ENCODE data around the gene TESK2. TPM values are rescaled to one million over a fixed set of nuclear protein-coding genes. Genes with fewer than 3 reads are reported as not detected.
A peak's percentile ranks its signal among the peaks of the same experiment; 100 is the strongest.

The TESK2 gene, protein sequence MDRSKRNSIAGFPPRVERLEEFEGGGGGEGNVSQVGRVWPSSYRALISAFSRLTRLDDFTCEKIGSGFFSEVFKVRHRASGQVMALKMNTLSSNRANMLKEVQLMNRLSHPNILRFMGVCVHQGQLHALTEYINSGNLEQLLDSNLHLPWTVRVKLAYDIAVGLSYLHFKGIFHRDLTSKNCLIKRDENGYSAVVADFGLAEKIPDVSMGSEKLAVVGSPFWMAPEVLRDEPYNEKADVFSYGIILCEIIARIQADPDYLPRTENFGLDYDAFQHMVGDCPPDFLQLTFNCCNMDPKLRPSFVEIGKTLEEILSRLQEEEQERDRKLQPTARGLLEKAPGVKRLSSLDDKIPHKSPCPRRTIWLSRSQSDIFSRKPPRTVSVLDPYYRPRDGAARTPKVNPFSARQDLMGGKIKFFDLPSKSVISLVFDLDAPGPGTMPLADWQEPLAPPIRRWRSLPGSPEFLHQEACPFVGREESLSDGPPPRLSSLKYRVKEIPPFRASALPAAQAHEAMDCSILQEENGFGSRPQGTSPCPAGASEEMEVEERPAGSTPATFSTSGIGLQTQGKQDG
- 3.1 TPM for polyA plus RNA-seq (2013, experiment 1 of 2)
- polyA plus RNA-seq (2013, experiment 2 of 2): 3.3 TPM

DNA sequence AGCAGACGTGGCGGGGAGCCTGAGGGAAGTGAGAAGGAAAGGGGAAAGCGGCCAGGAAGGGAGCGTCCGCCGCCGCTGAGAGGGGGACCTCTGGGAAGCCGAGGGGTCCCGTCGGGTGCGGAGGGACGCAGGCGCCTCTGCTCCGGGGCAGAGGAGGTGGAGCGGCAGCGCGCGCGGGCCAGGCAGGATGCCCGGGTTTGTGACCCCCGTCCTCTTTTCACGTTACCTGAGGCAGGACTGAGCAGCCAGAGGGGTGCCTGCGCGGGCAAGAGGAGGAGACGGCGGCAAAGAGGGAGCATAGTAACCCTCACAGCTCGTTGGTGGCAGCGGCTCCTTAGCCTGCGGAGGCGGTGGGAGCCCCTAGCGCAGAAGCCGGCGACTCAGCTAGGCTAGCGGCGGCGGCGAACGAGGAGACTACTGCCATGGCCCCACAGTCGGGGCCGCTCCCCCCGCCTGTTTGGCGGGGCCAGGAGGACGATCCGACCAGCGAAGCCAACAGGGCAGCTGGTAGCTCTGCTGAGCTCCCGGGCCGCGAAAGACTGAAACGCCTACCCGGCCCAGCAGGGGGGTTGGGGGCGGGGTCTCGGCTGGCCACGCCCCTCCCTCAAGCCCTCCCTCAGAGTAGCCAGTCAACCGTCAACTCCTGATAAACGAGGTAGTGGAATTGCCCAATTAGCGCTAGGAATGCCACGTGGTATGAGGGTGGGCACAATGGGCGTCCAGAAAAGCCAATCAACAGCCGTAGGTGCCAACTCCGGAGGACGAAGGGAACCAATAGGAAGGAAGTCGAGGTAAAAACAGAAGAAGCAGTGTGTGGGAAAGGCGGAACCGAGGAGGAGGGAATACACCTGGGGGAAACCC lies at the start of gene TESK2:
Gene TESK2, minus strand, starts transcription at position 538 of the 861 bp plus-strand sequence. CDS start 33,378 bp downstream, outside the sequence.
- Histone ChIP-seq H2BK120ac (ENCODE audit: low read depth, low read length) (no peak within 1 kb of the TSS), H3K27me3 (ENCODE audit: insufficient read depth, low read length, poor library complexity) (no peaks in the 10 kb centered on the region), H2BK15ac (replicated peaks; ENCODE audit: low read depth) (no peak within 1 kb of the TSS), H3K56ac (ENCODE audit: low read length) (peak within 1 kb of the TSS; percentile 82), H3K27ac (ENCODE audit: low read depth, low read length) (peak within 1 kb of the TSS; percentile 34), H3K18ac (ENCODE audit: low read length) (peak within 1 kb of the TSS; percentile 29), H3K4me2 (ENCODE audit: low read length) (peak within 1 kb of the TSS; percentile 52), H3K79me2 (ENCODE audit: control insufficient read depth, insufficient read depth, low read length) (no peaks in the 10 kb centered on the region), H2BK5ac (ENCODE audit: low read length) (no peak within 1 kb of the TSS), H4K5ac (ENCODE audit: low read length) (no peak within 1 kb of the TSS), H3K9ac (ENCODE audit: low read length) (peak within 1 kb of the TSS; percentile 70), H3K4me1 (ENCODE audit: control insufficient read depth, low read depth, low read length) (no peaks in the 10 kb centered on the region), H4K8ac (ENCODE audit: low read depth, low read length) (no peak within 1 kb of the TSS), H2AK5ac (ENCODE audit: low read length) (no peak within 1 kb of the TSS), H3K4me3 (ENCODE audit: low read length) (peak within 1 kb of the TSS; percentile 17), H3K36me3 (ENCODE audit: control insufficient read depth, insufficient read depth, low read length) (no peaks in the 10 kb centered on the region), H3K79me1 (ENCODE audit: low read length) (no peaks in the 10 kb centered on the region), H3K23ac (ENCODE audit: low read length) (no peak within 1 kb of the TSS), H3K4ac (ENCODE audit: low read depth, low read length) (no peak within 1 kb of the TSS)
- peak; percentile 100 for DNase-seq
- WGBS (ENCODE audit: extremely low coverage, insufficient coverage, low lambda C conversion rate): no CpG with 5 or more reads among the region's 64 CpGs

DNA sequence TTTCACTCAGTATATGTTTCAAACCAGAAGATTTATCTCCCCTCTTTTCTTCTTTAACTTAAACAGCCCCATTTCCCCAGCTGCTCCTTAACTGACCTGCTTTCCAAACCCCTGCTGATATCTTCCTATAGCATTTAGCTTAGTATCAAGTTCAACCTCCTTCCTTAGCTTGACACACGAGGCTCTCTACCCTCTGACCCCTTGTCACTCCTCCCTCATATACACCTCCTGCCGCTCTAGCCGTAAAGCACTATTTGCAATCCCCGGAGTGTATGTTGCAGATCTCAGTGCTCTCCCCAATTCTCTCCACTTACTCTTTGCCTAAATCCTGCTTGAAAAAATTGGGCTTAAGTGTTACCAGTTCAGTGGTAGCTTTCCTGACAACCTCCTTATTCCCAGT lies 45.9 kb upstream of the TESK2 start:
- no peaks in the 10 kb centered on the region for H3K27me3 ChIP-seq (ENCODE audit: insufficient read depth, low read length, poor library complexity)

DNA sequence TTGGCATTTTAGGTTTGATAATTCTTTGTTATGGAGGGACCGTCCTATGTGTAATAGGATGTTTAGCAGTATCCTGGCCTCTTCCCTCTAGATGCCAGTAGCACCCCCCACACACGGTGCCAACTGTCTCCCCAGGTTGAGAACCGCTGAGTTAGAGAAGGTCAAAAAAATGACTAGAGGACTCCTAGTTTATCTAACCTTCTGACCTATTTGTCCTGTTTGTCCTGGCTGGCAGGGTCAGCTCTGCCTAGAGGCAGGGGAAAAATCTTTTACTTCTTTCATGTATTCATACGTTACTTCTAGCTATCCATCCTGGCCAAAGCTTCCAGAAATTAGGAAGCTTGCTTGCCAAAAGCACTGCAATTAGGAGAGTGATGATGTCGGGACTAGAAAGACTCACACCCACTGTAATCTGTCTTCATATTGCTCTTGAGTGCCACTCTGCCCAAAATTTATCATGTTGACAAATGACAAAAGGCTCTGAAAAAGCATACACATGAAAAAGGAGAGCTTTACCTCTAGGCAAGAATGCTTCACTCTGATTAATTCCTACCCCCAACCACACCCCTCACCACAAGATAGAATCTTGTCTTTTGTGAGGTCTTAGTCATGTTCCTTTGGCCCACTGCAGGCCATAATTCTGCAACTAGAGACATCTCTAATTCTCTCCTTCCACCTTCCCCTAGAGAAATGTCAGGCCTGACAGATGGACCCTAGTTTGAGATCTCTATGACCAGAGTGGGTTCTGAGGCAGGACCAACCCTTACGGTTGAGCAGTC lies 45.2 kb upstream of the TESK2 start:
- no peak overlapping the region for H3K9ac ChIP-seq (ENCODE audit: low read length)
- H3K4me2 ChIP-seq (ENCODE audit: low read length): no peak overlapping the region
- H2BK120ac ChIP-seq (ENCODE audit: low read depth, low read length): no peak overlapping the region
- H2AK5ac ChIP-seq (ENCODE audit: low read length): no peak overlapping the region
- no peaks in the 10 kb centered on the region for H3K27me3 ChIP-seq (ENCODE audit: insufficient read depth, low read length, poor library complexity)
- no peaks in the 10 kb centered on the region for H3K79me1 ChIP-seq (ENCODE audit: low read length)
- H3K4me3 ChIP-seq (ENCODE audit: low read length): no peak overlapping the region
- H3K4ac ChIP-seq (ENCODE audit: low read depth, low read length): no peak overlapping the region
- no peak overlapping the region for H2BK15ac ChIP-seq (replicated peaks; ENCODE audit: low read depth)
- H3K23ac ChIP-seq (ENCODE audit: low read length): no peak overlapping the region
- H3K56ac ChIP-seq (ENCODE audit: low read length): no peak overlapping the region
- no peak overlapping the region for H3K18ac ChIP-seq (ENCODE audit: low read length)
- no peak overlapping the region for H4K5ac ChIP-seq (ENCODE audit: low read length)
- H2BK5ac ChIP-seq (ENCODE audit: low read length): no peak overlapping the region
- H4K8ac ChIP-seq (ENCODE audit: low read depth, low read length): no peak overlapping the region
- no peaks in the 10 kb centered on the region for H3K79me2 ChIP-seq (ENCODE audit: control insufficient read depth, insufficient read depth, low read length)
- H3K36me3 ChIP-seq (ENCODE audit: control insufficient read depth, insufficient read depth, low read length): no peaks in the 10 kb centered on the region
- DNase-seq: no peak
- WGBS (ENCODE audit: extremely low coverage, insufficient coverage, low lambda C conversion rate): no CpG with 5 or more reads among the region's 6 CpGs
- no peak overlapping the region for H3K27ac ChIP-seq (ENCODE audit: low read depth, low read length)
- H3K4me1 ChIP-seq (ENCODE audit: control insufficient read depth, low read depth, low read length): no peaks in the 10 kb centered on the region

More for the DNA sequence above, 45.9 kb upstream of the TESK2 start:
- H2AK5ac ChIP-seq (ENCODE audit: low read length): no peak overlapping the region
- H2BK5ac ChIP-seq (ENCODE audit: low read length): no peak overlapping the region
- H3K9ac ChIP-seq (ENCODE audit: low read length): no peak overlapping the region
- no peak overlapping the region for H4K8ac ChIP-seq (ENCODE audit: low read depth, low read length)
- no peak overlapping the region for H3K23ac ChIP-seq (ENCODE audit: low read length)
- no peaks in the 10 kb centered on the region for H3K79me2 ChIP-seq (ENCODE audit: control insufficient read depth, insufficient read depth, low read length)
- no CpG with 5 or more reads among the region's 4 CpGs for WGBS (ENCODE audit: extremely low coverage, insufficient coverage, low lambda C conversion rate)
- no peak overlapping the region for H3K18ac ChIP-seq (ENCODE audit: low read length)
- no peak overlapping the region for H3K4me2 ChIP-seq (ENCODE audit: low read length)
- no peak overlapping the region for H3K56ac ChIP-seq (ENCODE audit: low read length)
- H3K4me1 ChIP-seq (ENCODE audit: control insufficient read depth, low read depth, low read length): no peaks in the 10 kb centered on the region
- no peak overlapping the region for H3K27ac ChIP-seq (ENCODE audit: low read depth, low read length)
- H2BK120ac ChIP-seq (ENCODE audit: low read depth, low read length): no peak overlapping the region
- no peak for DNase-seq
- H2BK15ac ChIP-seq (replicated peaks; ENCODE audit: low read depth): no peak overlapping the region
- no peak overlapping the region for H3K4ac ChIP-seq (ENCODE audit: low read depth, low read length)
- no peaks in the 10 kb centered on the region for H3K79me1 ChIP-seq (ENCODE audit: low read length)
- no peaks in the 10 kb centered on the region for H3K36me3 ChIP-seq (ENCODE audit: control insufficient read depth, insufficient read depth, low read length)
- H3K4me3 ChIP-seq (ENCODE audit: low read length): no peak overlapping the region
- H4K5ac ChIP-seq (ENCODE audit: low read length): no peak overlapping the region

GRCh38 chr1:45531873-45532272 lies 40.9 kb upstream of the TESK2 start:
- no peak overlapping the region for H3K4me2 ChIP-seq (ENCODE audit: low read length)
- H3K27ac ChIP-seq (ENCODE audit: low read depth, low read length): no peak overlapping the region
- H3K9ac ChIP-seq (ENCODE audit: low read length): no peak overlapping the region
- no peak overlapping the region for H3K23ac ChIP-seq (ENCODE audit: low read length)
- no peaks in the 10 kb centered on the region for H3K36me3 ChIP-seq (ENCODE audit: control insufficient read depth, insufficient read depth, low read length)
- H3K79me2 ChIP-seq (ENCODE audit: control insufficient read depth, insufficient read depth, low read length): no peaks in the 10 kb centered on the region
- H3K27me3 ChIP-seq (ENCODE audit: insufficient read depth, low read length, poor library complexity): no peaks in the 10 kb centered on the region
- H2AK5ac ChIP-seq (ENCODE audit: low read length): no peak overlapping the region
- H3K79me1 ChIP-seq (ENCODE audit: low read length): no peaks in the 10 kb centered on the region
- H2BK15ac ChIP-seq (replicated peaks; ENCODE audit: low read depth): no peak overlapping the region
- no peak overlapping the region for H3K56ac ChIP-seq (ENCODE audit: low read length)
- no peak overlapping the region for H3K4me3 ChIP-seq (ENCODE audit: low read length)
- no peaks in the 10 kb centered on the region for H3K4me1 ChIP-seq (ENCODE audit: control insufficient read depth, low read depth, low read length)
- no peak for DNase-seq
- no peak overlapping the region for H2BK5ac ChIP-seq (ENCODE audit: low read length)
- no peak overlapping the region for H4K8ac ChIP-seq (ENCODE audit: low read depth, low read length)
- no peak overlapping the region for H2BK120ac ChIP-seq (ENCODE audit: low read depth, low read length)
- H3K18ac ChIP-seq (ENCODE audit: low read length): no peak overlapping the region
- WGBS (ENCODE audit: extremely low coverage, insufficient coverage, low lambda C conversion rate): 100% methylated on average over 2 of the region's 5 CpGs
- no peak overlapping the region for H4K5ac ChIP-seq (ENCODE audit: low read length)
- no peak overlapping the region for H3K4ac ChIP-seq (ENCODE audit: low read depth, low read length)

GRCh38 chr1:45530632-45531135 lies 39.7 kb upstream of the TESK2 start:
- H3K4me3 ChIP-seq (ENCODE audit: low read length): no peak overlapping the region
- no peak overlapping the region for H3K27ac ChIP-seq (ENCODE audit: low read depth, low read length)
- no CpG with 5 or more reads among the region's 11 CpGs for WGBS (ENCODE audit: extremely low coverage, insufficient coverage, low lambda C conversion rate)
- no peak overlapping the region for H2BK15ac ChIP-seq (replicated peaks; ENCODE audit: low read depth)
- H3K27me3 ChIP-seq (ENCODE audit: insufficient read depth, low read length, poor library complexity): no peaks in the 10 kb centered on the region
- H3K18ac ChIP-seq (ENCODE audit: low read length): no peak overlapping the region
- H3K4me2 ChIP-seq (ENCODE audit: low read length): no peak overlapping the region
- H3K79me2 ChIP-seq (ENCODE audit: control insufficient read depth, insufficient read depth, low read length): no peaks in the 10 kb centered on the region
- H2BK120ac ChIP-seq (ENCODE audit: low read depth, low read length): no peak overlapping the region
- H3K56ac ChIP-seq (ENCODE audit: low read length): no peak overlapping the region
- H2AK5ac ChIP-seq (ENCODE audit: low read length): no peak overlapping the region
- no peaks in the 10 kb centered on the region for H3K4me1 ChIP-seq (ENCODE audit: control insufficient read depth, low read depth, low read length)
- H3K9ac ChIP-seq (ENCODE audit: low read length): no peak overlapping the region
- no peak for DNase-seq
- H3K36me3 ChIP-seq (ENCODE audit: control insufficient read depth, insufficient read depth, low read length): no peaks in the 10 kb centered on the region
- no peak overlapping the region for H3K4ac ChIP-seq (ENCODE audit: low read depth, low read length)
- H2BK5ac ChIP-seq (ENCODE audit: low read length): no peak overlapping the region
- H3K79me1 ChIP-seq (ENCODE audit: low read length): no peaks in the 10 kb centered on the region
- no peak overlapping the region for H3K23ac ChIP-seq (ENCODE audit: low read length)
- no peak overlapping the region for H4K5ac ChIP-seq (ENCODE audit: low read length)
- no peak overlapping the region for H4K8ac ChIP-seq (ENCODE audit: low read depth, low read length)
